Activated naive CD4-positive, alpha-beta T cell treated with anti-CD3 and anti-CD28 coated beads, Interleukin-2, amount 10 ng/mL, durations not matched to agents 7 days and 5 days (primary cell): Measurements from ENCODE around the gene FGFBP3.
A peak's percentile ranks its signal among the peaks of the same experiment; 100 is the strongest.

Experiments used
- CTCF ChIA-PET: fragments of 350-600 bp; sonication (Branson Sonifier 250); formaldehyde crosslinking; loops from one replicate; lab custom pipeline; 2021; ENCODE audit warnings: antibody characterized with exemption; lab: Charles Lee
- DNase-seq: peaks from one replicate; pipeline ENCODE4 v3.0.0-alpha.2; 2020
- H3K27ac Mint-ChIP-seq: one replicate; pipeline ENCODE4 v1.8.0; 2021; ENCODE audit warnings: mild to moderate bottlenecking, moderate library complexity, mixed read lengths
- H3K27me3 Mint-ChIP-seq: one replicate; pipeline ENCODE4 v1.8.0; 2021; ENCODE audit warnings: mild to moderate bottlenecking, mixed read lengths
- H3K36me3 Mint-ChIP-seq: one replicate; pipeline ENCODE4 v1.8.0; 2021; ENCODE audit warnings: mixed read lengths
- H3K4me1 Mint-ChIP-seq: one replicate; pipeline ENCODE4 v1.8.0; 2021; ENCODE audit warnings: mixed read lengths
- H3K4me3 Mint-ChIP-seq: one replicate; pipeline ENCODE4 v1.8.0; 2021; ENCODE audit warnings: mild to moderate bottlenecking, moderate library complexity, mixed read lengths
- H3K9me3 Mint-ChIP-seq: one replicate; pipeline ENCODE4 v1.8.0; 2021; ENCODE audit warnings: mixed read lengths

Gene FGFBP3, protein sequence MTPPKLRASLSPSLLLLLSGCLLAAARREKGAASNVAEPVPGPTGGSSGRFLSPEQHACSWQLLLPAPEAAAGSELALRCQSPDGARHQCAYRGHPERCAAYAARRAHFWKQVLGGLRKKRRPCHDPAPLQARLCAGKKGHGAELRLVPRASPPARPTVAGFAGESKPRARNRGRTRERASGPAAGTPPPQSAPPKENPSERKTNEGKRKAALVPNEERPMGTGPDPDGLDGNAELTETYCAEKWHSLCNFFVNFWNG

DNA sequence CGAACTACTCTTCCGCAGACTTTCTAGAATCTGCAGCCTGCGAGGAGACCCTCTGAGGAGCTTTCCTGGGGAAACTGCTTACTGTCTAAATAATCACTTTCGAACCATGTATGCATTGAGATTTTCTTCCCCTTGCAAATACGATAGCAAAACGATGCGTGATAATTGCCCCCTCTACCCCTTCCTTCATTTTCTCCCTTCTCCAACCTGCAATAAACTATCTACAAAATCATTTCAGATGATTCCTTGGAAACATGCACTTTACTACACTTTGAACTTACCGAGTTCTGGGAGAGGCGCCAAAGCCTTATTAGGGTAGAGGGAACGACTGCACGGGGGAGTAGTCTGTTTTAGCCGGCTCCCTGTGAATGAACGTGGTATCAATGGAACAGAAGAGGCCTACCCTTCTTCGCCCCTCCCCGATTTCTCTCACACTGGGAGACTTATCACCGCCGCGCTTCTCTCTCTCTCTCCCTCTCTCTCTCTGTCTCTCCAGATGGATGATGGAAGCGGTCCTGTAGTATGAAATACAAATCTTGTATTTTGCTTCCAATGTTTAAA is at the start of gene FGFBP3:
Gene FGFBP3 (minus strand): TSS at position 370 of the 561 bp plus-strand sequence. CDS start 517 bp downstream, outside the sequence.
- H3K4me1 Mint-ChIP-seq = peaks cover 22% of the 10 kb centered on the region
- CTCF ChIA-PET = interaction anchor here (1.0 to 3.1 kb wide), 7 partner anchors 12 to 612 kb away, joined by 3 to 11 read pairs (median 6); partner anchors contain the start of gene BTAF1
- no peaks in the 10 kb centered on the region for H3K9me3 Mint-ChIP-seq
- peak within 1 kb of the TSS; percentile 84 for H3K27ac Mint-ChIP-seq
- DNase-seq = peak; percentile 53
- H3K27me3 Mint-ChIP-seq = peaks cover 6% of the 10 kb centered on the region
- H3K36me3 Mint-ChIP-seq = no peaks in the 10 kb centered on the region
- H3K4me3 Mint-ChIP-seq = peak within 1 kb of the TSS; percentile 85

DNA sequence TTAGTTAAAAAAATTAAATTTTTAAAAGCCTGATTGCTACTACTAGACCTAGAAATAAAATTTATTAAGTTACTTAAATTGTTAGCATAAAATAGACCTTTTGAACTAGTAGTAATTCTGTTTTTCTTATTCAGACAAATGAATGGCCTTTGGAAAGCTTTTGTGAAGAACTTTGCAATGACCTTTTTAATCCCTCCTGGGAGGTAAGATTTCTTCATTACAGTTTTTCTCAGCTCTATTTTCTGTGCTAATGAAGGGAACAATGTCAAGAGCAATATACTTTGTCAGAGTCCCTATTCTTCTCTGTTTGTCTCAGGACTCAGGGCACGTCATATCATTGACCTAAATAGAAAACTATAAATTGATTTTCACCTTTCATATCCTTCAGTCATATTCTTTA is 47.8 kb upstream of the FGFBP3 start:
- Mint-ChIP-seq H3K9me3 (no peaks in the 10 kb centered on the region), H3K36me3 (peaks cover 51% of the 10 kb centered on the region), H3K27me3 (no peaks in the 10 kb centered on the region), H3K27ac (no peak overlapping the region), H3K4me3 (no peak overlapping the region), H3K4me1 (no peaks in the 10 kb centered on the region)
- CTCF ChIA-PET = no interaction called here
- DNase-seq = no peak

DNA sequence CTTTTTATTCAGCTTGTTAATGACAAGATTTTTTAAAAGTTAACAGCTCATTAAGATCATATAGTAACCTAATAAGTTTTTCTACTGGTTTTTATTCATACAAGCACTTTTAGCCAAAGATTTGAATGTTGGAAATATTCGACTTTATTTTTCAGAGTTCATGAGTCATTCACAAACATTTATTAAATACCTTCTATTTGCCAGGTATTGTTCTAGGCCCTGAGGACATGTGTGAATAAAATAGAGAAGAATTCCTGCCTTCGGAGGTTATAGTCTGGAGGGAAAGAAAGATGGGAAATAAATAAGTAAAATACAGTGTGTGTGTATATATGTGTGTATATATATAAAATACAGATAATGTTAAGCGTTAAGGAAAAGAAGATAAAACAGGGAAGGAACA is 45.8 kb upstream of the FGFBP3 start:
- no peaks in the 10 kb centered on the region for H3K27me3 Mint-ChIP-seq
- DNase-seq = no peak
- peaks cover 43% of the 10 kb centered on the region for H3K36me3 Mint-ChIP-seq
- H3K4me1 Mint-ChIP-seq = no peaks in the 10 kb centered on the region
- H3K27ac Mint-ChIP-seq = no peak overlapping the region
- CTCF ChIA-PET = no interaction called here
- H3K9me3 Mint-ChIP-seq = no peaks in the 10 kb centered on the region
- H3K4me3 Mint-ChIP-seq = no peak overlapping the region

DNA sequence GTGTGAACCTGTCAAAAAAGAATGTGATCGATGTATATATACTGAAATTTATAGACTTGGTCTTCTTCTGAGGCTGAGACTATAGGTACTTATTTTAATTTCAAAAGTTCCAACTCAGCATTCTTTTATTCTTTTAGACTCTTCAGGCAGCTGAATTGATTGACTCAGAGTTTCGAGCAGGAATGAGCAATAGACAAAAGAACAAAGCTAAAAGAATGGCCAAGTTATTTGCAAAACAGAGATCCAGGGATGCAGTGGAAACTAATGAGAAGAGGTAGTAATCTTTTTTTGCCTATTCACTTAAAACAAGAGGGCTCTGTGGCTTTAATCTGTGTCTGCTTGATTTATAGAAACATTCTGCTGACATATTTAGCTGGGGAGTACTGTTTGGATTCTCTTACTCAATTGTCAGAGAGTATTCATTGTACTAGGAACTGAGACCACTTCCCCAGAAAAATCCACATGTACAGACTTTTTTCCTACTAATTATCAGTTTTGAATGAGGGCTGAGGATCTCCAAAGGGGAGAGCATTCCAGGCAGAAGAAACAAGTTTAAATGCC is 44.4 kb upstream of the FGFBP3 start:
- Mint-ChIP-seq H3K27me3 (no peaks in the 10 kb centered on the region), H3K36me3 (peaks cover 35% of the 10 kb centered on the region), H3K9me3 (no peaks in the 10 kb centered on the region), H3K27ac (no peak overlapping the region), H3K4me1 (no peaks in the 10 kb centered on the region), H3K4me3 (no peak overlapping the region)
- CTCF ChIA-PET = no interaction called here
- no peak for DNase-seq

DNA sequence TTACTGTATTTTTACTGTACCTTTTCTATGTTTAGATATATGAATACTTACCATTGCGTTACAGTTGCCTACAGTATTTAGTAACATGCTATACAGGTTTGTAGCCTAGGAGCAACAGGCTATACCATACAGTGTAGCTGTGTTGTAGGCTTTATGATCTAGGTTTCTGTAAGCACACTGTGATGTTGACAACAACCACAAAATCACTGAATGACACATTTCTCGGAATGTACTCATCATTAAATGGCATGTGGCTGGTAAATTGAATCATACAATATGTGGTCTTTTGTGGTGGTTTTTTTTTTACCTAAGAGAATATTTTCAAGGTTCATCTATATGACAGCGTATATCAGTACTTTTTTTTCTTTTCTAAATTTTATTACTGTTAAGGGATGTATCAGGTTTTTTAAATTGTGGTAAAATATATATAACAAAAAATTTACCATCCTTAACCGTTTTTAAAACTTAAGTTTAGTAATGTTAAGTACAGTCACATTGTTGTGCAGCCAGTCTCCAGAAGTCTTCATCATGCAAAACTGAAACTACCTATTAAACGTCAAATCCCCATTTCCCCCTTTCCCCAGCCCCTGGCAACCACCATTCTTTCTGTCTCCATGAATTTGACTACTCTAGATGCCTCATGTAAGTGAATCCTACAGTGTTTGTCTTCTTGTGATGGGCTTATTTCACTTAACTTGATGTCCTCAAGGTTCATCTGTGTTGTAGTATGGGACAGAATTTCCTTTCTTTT is 35.8 kb upstream of the FGFBP3 start:
- Mint-ChIP-seq H3K27me3 (no peaks in the 10 kb centered on the region), H3K27ac (no peak overlapping the region), H3K36me3 (peaks cover 32% of the 10 kb centered on the region), H3K4me3 (no peak overlapping the region), H3K4me1 (peaks cover 13% of the 10 kb centered on the region), H3K9me3 (no peaks in the 10 kb centered on the region)
- CTCF ChIA-PET = no interaction called here
- no peak for DNase-seq

DNA sequence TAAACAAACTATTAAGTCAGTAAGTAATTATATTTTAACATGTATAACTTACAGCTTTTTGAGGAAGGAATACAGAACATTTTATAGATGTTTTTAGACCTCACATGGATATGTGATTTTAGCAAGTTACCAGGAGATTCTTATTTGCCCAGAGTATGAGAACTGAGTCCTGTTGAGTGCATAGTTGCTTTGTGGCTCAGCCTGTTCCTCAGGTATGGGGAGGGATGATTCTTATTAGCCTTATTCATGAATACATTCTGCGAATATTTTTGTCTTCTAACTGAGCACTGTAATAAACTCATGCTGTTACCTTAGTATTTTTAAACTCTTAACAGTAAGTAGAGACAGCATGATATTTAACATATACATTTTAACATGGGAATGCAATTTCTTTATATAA is 32.1 kb upstream of the FGFBP3 start:
- no peaks in the 10 kb centered on the region for H3K9me3 Mint-ChIP-seq
- no peak overlapping the region for H3K27ac Mint-ChIP-seq
- CTCF ChIA-PET = interaction anchor here (1.5 kb wide), 1 partner anchor 14 kb away, joined by 3 read pairs; no protein-coding TSS in a partner anchor
- H3K36me3 Mint-ChIP-seq = peaks cover 36% of the 10 kb centered on the region
- peaks cover 13% of the 10 kb centered on the region for H3K4me1 Mint-ChIP-seq
- no peak overlapping the region for H3K4me3 Mint-ChIP-seq
- DNase-seq = no peak
- H3K27me3 Mint-ChIP-seq = no peaks in the 10 kb centered on the region

DNA sequence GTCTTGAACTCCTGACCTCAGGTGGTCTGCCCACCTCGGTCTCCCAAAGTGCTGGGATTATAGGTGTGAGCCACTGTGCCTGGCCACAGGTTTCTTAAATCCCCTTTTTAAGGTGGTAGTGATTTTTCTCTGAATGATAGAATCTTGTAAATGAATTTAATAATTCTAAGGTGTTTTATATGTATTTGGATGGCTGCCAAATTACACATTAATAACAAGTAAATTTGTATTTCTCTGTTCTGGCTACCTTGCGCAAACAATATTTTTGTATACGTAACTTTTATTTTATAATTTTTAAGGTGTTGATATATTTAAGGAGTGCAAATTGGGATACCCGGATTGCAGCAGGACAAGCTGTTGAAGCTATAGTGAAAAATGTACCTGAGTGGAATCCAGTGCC is 30.4 kb upstream of the FGFBP3 start:
- no peaks in the 10 kb centered on the region for H3K9me3 Mint-ChIP-seq
- peaks cover 39% of the 10 kb centered on the region for H3K36me3 Mint-ChIP-seq
- no peak overlapping the region for H3K27ac Mint-ChIP-seq
- CTCF ChIA-PET = no interaction called here
- no peak for DNase-seq
- H3K4me3 Mint-ChIP-seq = no peak overlapping the region
- H3K27me3 Mint-ChIP-seq = no peaks in the 10 kb centered on the region
- peaks cover 7% of the 10 kb centered on the region for H3K4me1 Mint-ChIP-seq

DNA sequence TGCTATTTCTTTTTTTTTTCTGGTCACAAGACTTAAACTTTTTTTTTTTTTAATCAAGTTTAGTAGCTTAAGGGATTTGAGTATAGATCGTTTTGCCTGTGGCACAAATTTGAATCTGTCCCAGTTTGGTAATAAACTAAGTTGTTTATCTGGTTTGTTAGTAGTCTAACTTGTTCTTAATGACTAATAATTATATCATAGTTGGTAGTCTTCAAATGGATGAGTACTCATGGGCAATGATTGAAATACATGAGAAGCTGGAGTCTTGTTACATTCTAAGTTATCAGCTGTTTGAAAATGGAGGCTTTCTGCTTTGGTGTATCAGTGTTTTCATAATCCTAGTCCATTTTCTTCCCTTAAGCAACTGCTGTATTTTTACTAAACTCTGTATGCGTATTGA is 26.6 kb upstream of the FGFBP3 start:
- CTCF ChIA-PET = interaction anchor here (0.7 kb wide), 1 partner anchor 409 kb away, joined by 3 read pairs; no protein-coding TSS in a partner anchor

DNA sequence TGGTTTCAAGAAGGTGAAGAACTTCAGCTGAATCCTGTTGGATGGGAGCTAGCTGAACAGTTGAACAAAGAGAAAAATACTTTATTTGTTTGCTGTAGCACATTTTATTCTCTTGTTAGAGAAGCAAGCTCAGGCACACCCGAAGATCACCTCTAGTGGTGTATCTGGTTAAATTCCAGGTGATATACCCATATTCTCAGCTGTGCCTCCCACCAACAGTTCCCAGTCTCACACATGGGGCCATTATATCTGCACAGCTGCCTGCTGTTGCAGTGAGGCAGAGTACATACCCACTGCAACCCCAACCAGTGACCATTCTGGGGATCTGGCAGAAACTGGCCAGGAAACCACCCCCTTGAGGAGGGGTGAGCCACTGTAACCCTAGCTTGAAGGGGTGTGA is 23.5 kb upstream of the FGFBP3 start:
- no peak overlapping the region for H3K4me3 Mint-ChIP-seq
- no peaks in the 10 kb centered on the region for H3K9me3 Mint-ChIP-seq
- CTCF ChIA-PET = interaction anchor here (0.6 kb wide), 2 partner anchors 133 to 294 kb away, joined by 3 read pairs; no protein-coding TSS in a partner anchor
- H3K36me3 Mint-ChIP-seq = peaks cover 25% of the 10 kb centered on the region
- peaks cover 17% of the 10 kb centered on the region for H3K4me1 Mint-ChIP-seq
- H3K27ac Mint-ChIP-seq = no peak overlapping the region
- H3K27me3 Mint-ChIP-seq = no peaks in the 10 kb centered on the region
- no peak for DNase-seq

More for the DNA sequence above, 26.6 kb upstream of the FGFBP3 start:
- H3K36me3 Mint-ChIP-seq = peaks cover 30% of the 10 kb centered on the region
- DNase-seq = no peak
- H3K27ac Mint-ChIP-seq = no peak overlapping the region
- no peaks in the 10 kb centered on the region for H3K27me3 Mint-ChIP-seq
- no peaks in the 10 kb centered on the region for H3K9me3 Mint-ChIP-seq
- no peak overlapping the region for H3K4me3 Mint-ChIP-seq
- peaks cover 15% of the 10 kb centered on the region for H3K4me1 Mint-ChIP-seq

DNA sequence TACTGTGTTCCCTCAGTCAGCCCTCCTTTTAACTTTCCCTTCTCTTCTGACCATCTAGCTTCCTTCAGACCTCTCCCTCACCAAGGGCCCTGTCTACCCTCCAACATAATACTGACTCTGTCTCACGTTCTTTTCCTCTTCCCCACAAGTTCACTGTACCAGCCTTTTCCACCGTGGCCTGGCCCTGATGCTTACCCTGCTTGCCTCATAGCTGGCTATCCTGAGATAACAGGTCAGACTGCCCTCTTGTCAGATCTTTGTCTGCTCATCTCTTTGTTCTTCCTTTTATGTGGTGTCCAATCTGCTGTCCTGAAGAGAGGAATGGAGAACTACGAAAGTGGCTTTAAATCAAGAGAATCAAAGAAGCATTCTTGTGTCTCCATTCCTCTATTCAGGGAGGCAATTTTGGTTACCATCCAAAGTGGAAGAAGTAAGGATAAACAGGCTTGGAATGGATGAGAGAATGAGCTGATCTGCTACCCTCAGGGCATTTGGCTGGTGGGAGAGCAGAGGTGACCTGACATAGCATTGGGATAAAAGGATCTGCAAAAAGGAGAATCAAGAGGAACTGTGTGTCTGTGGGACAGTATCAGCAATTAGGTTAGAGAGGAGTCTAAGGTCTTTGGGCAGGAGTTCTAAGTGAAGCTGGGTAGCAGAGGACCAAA is 22.4 kb upstream of the FGFBP3 start:
- H3K27ac Mint-ChIP-seq = no peak overlapping the region
- H3K4me1 Mint-ChIP-seq = peaks cover 24% of the 10 kb centered on the region
- H3K9me3 Mint-ChIP-seq = no peaks in the 10 kb centered on the region
- CTCF ChIA-PET = no interaction called here
- H3K27me3 Mint-ChIP-seq = no peaks in the 10 kb centered on the region
- H3K36me3 Mint-ChIP-seq = peaks cover 25% of the 10 kb centered on the region
- DNase-seq = no peak
- no peak overlapping the region for H3K4me3 Mint-ChIP-seq

DNA sequence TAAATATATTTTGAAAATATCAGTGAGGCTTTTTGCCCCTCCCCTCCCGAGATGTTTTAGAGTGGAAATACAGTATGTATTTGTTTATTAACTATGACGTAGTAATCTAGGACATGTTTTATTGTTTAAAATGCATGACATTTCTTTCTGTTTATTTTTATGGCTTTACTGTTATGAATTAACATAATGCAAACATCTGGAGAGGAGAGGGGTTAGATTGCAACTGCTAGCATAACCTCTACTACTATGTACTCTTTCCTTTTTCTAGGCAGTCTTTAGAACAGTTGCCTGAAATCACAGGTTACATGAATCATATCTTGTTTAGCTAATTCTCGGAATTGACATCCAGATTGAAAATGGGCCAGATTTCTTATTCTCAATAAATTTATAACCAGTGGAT is 21.7 kb upstream of the FGFBP3 start:
- DNase-seq = no peak
- no peaks in the 10 kb centered on the region for H3K9me3 Mint-ChIP-seq
- no peaks in the 10 kb centered on the region for H3K27me3 Mint-ChIP-seq
- peaks cover 23% of the 10 kb centered on the region for H3K36me3 Mint-ChIP-seq
- H3K4me3 Mint-ChIP-seq = no peak overlapping the region
- CTCF ChIA-PET = no interaction called here
- peaks cover 31% of the 10 kb centered on the region for H3K4me1 Mint-ChIP-seq
- H3K27ac Mint-ChIP-seq = no peak overlapping the region

DNA sequence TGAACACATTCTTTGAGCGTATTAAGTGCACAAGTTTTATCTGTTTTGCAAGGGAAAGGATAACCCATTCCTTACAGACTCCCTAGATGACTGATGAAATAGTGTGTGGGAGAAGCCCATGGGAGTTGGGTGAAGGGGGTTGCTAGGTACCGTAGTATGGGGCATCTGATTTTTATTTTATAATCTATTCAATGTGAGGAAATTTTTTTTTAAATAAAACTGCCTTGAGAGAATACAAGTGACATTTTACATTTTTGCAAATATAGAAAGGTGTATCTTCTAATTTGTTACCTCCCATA is 15.7 kb upstream of the FGFBP3 start:
- DNase-seq = no peak
- peaks cover 45% of the 10 kb centered on the region for H3K4me1 Mint-ChIP-seq
- H3K27me3 Mint-ChIP-seq = no peaks in the 10 kb centered on the region
- peak overlapping the region; percentile 88 for H3K4me3 Mint-ChIP-seq
- no peaks in the 10 kb centered on the region for H3K9me3 Mint-ChIP-seq
- H3K36me3 Mint-ChIP-seq = peaks cover 11% of the 10 kb centered on the region
- no peak overlapping the region for H3K27ac Mint-ChIP-seq
- CTCF ChIA-PET = no interaction called here

DNA sequence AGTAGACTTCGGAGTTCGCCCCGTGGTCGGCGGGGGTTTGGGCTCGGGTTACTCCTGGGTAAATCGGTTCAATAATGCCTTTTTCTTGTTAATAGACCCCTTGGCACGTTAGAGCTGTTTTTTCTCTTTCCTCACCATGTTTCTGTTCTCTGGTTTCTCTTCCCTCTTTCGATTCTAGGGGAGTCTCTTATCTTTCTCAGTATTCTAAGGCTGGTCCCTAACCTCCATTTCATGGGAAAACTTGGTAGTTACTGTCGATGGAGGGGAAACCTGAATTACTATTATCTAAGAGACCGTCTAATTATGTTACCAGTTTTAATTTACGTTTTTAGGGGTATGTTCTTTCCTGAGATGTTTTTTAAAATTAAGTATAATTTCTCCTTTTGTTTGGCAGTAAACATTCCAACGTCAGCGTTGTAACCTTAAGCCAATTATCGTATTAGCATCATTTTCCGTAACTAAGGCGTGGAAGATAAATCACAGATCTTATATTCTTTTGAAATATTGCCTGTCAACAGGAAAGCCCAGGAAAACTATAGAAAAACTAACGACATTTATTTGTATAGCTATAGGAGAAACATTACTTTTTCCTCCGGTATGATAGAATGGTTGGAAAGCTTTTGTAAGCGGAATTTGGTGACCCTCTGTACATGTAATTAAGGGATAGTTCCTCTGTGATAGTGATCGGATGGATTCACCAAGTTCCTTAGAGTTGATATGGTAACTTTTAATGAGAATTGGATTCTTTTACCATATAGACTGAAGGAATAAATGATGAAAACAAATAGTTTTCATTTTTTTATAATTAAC is 15.1 kb upstream of the FGFBP3 start:
- no peak for DNase-seq
- CTCF ChIA-PET = interaction anchor here (0.6 to 1.6 kb wide), 4 partner anchors 12 to 1045 kb away, joined by 3 to 10 read pairs (median 7); partner anchors contain the start of gene FGFBP3
- Mint-ChIP-seq H3K4me1 (peaks cover 45% of the 10 kb centered on the region), H3K27me3 (peaks cover 3% of the 10 kb centered on the region), H3K4me3 (peak overlapping the region; percentile 88), H3K27ac (peak overlapping the region; percentile 98), H3K9me3 (no peaks in the 10 kb centered on the region), H3K36me3 (peaks cover 11% of the 10 kb centered on the region)
